K562 (cell line): ENCODE data around the gene ATF5. TPM values are rescaled to one million over a fixed set of nuclear protein-coding genes. Genes with fewer than 3 reads are reported as not detected.

Experiments used
- C11orf30 ChIP-seq: fragments of 450-650 bp; IDR thresholded peaks from 2 replicates; pipeline ENCODE4 v1.6.1; 2016; ENCODE audit warnings: low read depth, mild to moderate bottlenecking
- ELK3 ChIP-seq: fragments of 450-650 bp; formaldehyde crosslinking; IDR thresholded peaks from 2 replicates; pipeline ENCODE4 v1.4.0; 2020; ENCODE audit warnings: mild to moderate bottlenecking
- GTF2E2 ChIP-seq: fragments of 200-800 bp; sonication (Bioruptor generic); IDR thresholded peaks from 2 replicates; pipeline ENCODE4 v1.6.1; 2016; ENCODE audit warnings: missing genetic modification characterization, missing compliant biosample characterization
- KDM5B ChIP-seq: fragments of 200-600 bp; sonication (generic); IDR thresholded peaks from 2 replicates; pipeline ENCODE4 v1.6.1; 2012; ENCODE audit warnings: low read depth, mild to moderate bottlenecking, moderate library complexity, low read length, control low read depth, inconsistent platforms; ENCODE audit not compliant: insufficient replicate concordance
- MBD1 ChIP-seq: fragments of 250-450 bp; sonication (Bioruptor Pico); IDR thresholded peaks from 2 replicates; pipeline ENCODE4 v1.8.0; 2022; ENCODE audit warnings: inconsistent platforms
- NFE2 ChIP-seq: IDR thresholded peaks from 2 replicates; pipeline ENCODE4 v1.6.1; 2014; ENCODE audit warnings: antibody characterized with exemption, low read depth
- PPARD ChIP-seq: fragments of 250-450 bp; sonication (Bioruptor Pico); IDR thresholded peaks from 2 replicates; pipeline ENCODE4 v1.8.0; 2022; ENCODE audit warnings: inconsistent platforms, mild to moderate bottlenecking, moderate library complexity
- SMARCE1 ChIP-seq: fragments of 450-650 bp; IDR thresholded peaks from 2 replicates; pipeline ENCODE4 v1.7.1; 2016; ENCODE audit warnings: mild to moderate bottlenecking
- SRSF9 ChIP-seq: fragments of 200-400 bp; formaldehyde crosslinking; IDR thresholded peaks from 2 replicates; pipeline ENCODE4 v1.6.1; 2017; ENCODE audit warnings: low read depth, low read length, borderline replicate concordance
- TBP ChIP-seq: optimal IDR thresholded peaks from 2 replicates; pipeline ENCODE3; 2011; ENCODE audit warnings: low read depth, low read length, improper control_type of control experiment
- TEAD2 ChIP-seq: fragments of 450-650 bp; IDR thresholded peaks from 2 replicates; pipeline ENCODE4 v1.6.1; 2016; ENCODE audit warnings: missing genetic modification characterization, control low read depth, missing compliant biosample characterization
- TFAP4 ChIP-seq: sonication (generic); formaldehyde crosslinking; IDR thresholded peaks from 2 replicates; pipeline ENCODE4 v1.8.0; 2022; ENCODE audit warnings: missing genetic modification reagents, mild to moderate bottlenecking, moderate library complexity, borderline replicate concordance
- ZFX ChIP-seq: sonication (generic); formaldehyde crosslinking; IDR thresholded peaks from 2 replicates; pipeline ENCODE4 v1.8.0; 2022; ENCODE audit warnings: mild to moderate bottlenecking, missing genetic modification reagents, moderate library complexity
- ZNF134 ChIP-seq: fragments of 250-450 bp; sonication (Bioruptor Pico); conservative IDR thresholded peaks from 2 replicates; pipeline ENCODE4 v1.4.0; 2020
- ZNF263 ChIP-seq: sonication (generic); formaldehyde crosslinking; IDR thresholded peaks from 2 replicates; pipeline ENCODE4 v1.8.0; 2022; ENCODE audit warnings: mild to moderate bottlenecking, missing genetic modification reagents, borderline replicate concordance
- ZNF551 ChIP-seq: fragments of 250-450 bp; sonication (Bioruptor Pico); IDR thresholded peaks from 2 replicates; pipeline ENCODE4 v1.5.0; 2021; ENCODE audit warnings: mild to moderate bottlenecking, moderate library complexity
- polyA plus RNA-seq, 8 experiments: library from polyadenylated mRNA; depleted of rRNA in 4 of 8; stranded (reverse) in 5 of 8; unstranded in 3 of 8; fragments of >200 nt; fragmentation: Nextera tagmentation in 2 of 8; fragmentation: Illumina TruSeq in 1 of 8; extraction: Ambion mirVana in 2 of 8; extraction: Trizol in 1 of 8; gene quantifications; 2 replicates each; pipeline versions ENCODE4 v1.2.1 to v1.2.3, GENCODE V29; 2011 to 2014; ENCODE audit warnings: inconsistent platforms in 1 of 8, missing spikeins in 1 of 8
- total RNA-seq, 7 experiments: library from RNA; depleted of rRNA in 6 of 7; stranded (reverse); fragments of >200 nt in 6 of 7; fragmentation: Illumina TruSeq in 2 of 7; extraction: Trizol in 2 of 7; gene quantifications; 2 replicates each; pipeline versions ENCODE4 v1.2.1 to v1.2.3, GENCODE V29; 2011 to 2021; ENCODE audit warnings: low replicate concordance in 1 of 7

ATF5 gene
- total and polyA plus RNA-seq, 9 of the 15 experiments (the other 6 are each of a cell fraction or from before 2014, with no cell fraction given), result 3.0 to 57.6 (median 11.1) TPM

GRCh38 chr19:49981603-49982593 lies 52.9 kb downstream of the ATF5 start (continued):
- TF ChIP-seq SMARCE1 (peak; percentile 62; the same call in 1 of the 2 replicates), ZNF551 (CRISPR knock-in tag) (no peak), C11orf30 (no peak), ZNF134 (no peak), TFAP4 (peak; percentile 51; the same call in 1 of the 2 replicates), ZFX (CRISPR knock-in tag) (no peak), TBP (peak; percentile 24), GTF2E2 (no peak), PPARD (no peak), KDM5B (no peak), TEAD2 (tag) (no peak), MBD1 (CRISPR knock-in tag) (no peak), NFE2 (peak; percentile 19; the same call in 1 of the 2 replicates), ELK3 (CRISPR knock-in tag) (no peak), SRSF9 (no peak), ZNF263 (CRISPR knock-in tag) (no peak)
